Memory B cell (primary cell): Measurements from ENCODE around the gene IFNA13.

Source experiments
- ATAC-seq: fragments of 150-1000 bp; cut with Tn5 transposase; 2 replicates; pipeline ENCODE4 v1.10.0; 2021; ENCODE audit warnings: low read depth, mild to moderate bottlenecking, moderate library complexity
- DNase-seq, 2 donors: peaks; one replicate each; pipeline ENCODE4 v3.0.0; 2022; ENCODE audit warnings: low spot score in 2 of 2
- H3K27ac Mint-ChIP-seq: one replicate; pipeline ENCODE4 v1.8.0; 2022; ENCODE audit warnings: mild to moderate bottlenecking, moderate library complexity, mixed read lengths
- H3K27me3 Mint-ChIP-seq: one replicate; pipeline ENCODE4 v1.8.0; 2022; ENCODE audit warnings: mixed read lengths
- H3K36me3 Mint-ChIP-seq: one replicate; pipeline ENCODE4 v1.8.0; 2022; ENCODE audit warnings: mild to moderate bottlenecking, mixed read lengths
- H3K4me1 Mint-ChIP-seq: one replicate; pipeline ENCODE4 v1.8.0; 2022; ENCODE audit warnings: mixed read lengths
- H3K4me3 Mint-ChIP-seq: one replicate; pipeline ENCODE4 v1.8.0; 2022; ENCODE audit warnings: mild to moderate bottlenecking, moderate library complexity, mixed read lengths
- H3K9me3 Mint-ChIP-seq: one replicate; pipeline ENCODE4 v1.8.0; 2022; ENCODE audit warnings: mixed read lengths

IFNA13 gene

DNA sequence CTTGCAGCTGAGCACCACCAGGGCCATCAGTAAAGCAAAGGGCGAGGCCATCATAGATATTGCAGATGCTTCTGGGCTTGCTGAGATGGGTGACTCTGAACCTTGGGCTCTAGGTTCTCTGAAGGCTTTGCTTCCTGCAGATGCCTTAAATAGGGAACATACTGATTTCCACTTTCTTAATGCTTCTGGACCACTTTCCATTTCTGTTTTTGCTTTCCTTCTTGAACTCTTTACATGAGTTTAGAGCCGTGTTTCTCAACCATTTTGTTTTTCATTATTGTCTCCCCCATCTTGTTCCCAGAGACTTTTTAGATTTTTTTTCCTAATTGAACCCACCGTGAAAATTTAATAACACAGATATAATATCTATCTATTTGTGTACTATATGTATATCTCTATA, at the start of gene IFNA13:
Gene IFNA13 (minus strand): TSS at position 101 of the 400 bp plus-strand sequence. CDS start 47 bp downstream, at position 54.
- no peak for ATAC-seq
- no peaks in the 10 kb centered on the region for H3K36me3 Mint-ChIP-seq
- no peak within 1 kb of the TSS for H3K4me3 Mint-ChIP-seq
- H3K9me3 Mint-ChIP-seq = no peaks in the 10 kb centered on the region
- H3K4me1 Mint-ChIP-seq = peaks cover 8% of the 10 kb centered on the region
- peaks cover 12% of the 10 kb centered on the region for H3K27me3 Mint-ChIP-seq
- H3K27ac Mint-ChIP-seq = no peak within 1 kb of the TSS
- no peak for DNase-seq

DNA sequence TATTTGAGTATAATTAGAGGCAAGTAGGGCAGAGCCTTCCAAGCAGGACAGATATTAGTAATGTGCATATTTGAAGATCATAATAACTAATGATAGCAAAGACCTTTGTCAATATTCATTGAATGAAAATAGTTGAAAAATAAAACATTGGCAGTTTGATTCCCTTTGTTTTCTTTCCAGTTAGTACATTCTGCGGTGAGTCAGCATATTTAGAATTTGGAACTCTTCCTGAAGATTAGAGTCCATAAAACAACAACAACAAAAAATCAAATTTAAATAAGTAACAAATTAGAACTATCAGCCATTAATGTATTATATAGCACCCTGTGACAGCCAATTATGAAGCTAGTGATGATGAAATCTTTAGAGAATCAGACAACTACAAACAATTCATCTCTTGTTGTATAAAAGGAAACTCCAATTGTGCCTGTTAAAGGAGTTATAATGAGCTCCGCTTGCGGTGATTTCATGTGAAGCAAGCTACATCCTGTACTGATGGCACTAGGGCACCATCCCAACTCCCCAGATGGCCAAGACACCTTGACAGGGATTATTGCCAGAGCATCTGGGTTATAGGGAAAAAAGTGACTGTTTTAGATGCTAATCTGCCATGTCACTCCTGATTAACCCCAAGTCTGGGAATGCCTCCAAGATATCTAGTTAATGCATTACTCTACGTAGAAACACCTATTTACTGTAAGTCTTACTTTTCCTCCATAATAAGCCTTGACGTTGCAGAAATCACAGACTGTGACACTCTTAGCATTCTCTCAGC, 47.8 kb upstream of the IFNA13 start:
- no peak for DNase-seq
- Mint-ChIP-seq H3K27ac (no peak overlapping the region), H3K4me1 (peaks cover 20% of the 10 kb centered on the region), H3K9me3 (no peaks in the 10 kb centered on the region), H3K4me3 (no peak overlapping the region), H3K36me3 (no peaks in the 10 kb centered on the region), H3K27me3 (peaks cover 18% of the 10 kb centered on the region)
- no peak for ATAC-seq

DNA sequence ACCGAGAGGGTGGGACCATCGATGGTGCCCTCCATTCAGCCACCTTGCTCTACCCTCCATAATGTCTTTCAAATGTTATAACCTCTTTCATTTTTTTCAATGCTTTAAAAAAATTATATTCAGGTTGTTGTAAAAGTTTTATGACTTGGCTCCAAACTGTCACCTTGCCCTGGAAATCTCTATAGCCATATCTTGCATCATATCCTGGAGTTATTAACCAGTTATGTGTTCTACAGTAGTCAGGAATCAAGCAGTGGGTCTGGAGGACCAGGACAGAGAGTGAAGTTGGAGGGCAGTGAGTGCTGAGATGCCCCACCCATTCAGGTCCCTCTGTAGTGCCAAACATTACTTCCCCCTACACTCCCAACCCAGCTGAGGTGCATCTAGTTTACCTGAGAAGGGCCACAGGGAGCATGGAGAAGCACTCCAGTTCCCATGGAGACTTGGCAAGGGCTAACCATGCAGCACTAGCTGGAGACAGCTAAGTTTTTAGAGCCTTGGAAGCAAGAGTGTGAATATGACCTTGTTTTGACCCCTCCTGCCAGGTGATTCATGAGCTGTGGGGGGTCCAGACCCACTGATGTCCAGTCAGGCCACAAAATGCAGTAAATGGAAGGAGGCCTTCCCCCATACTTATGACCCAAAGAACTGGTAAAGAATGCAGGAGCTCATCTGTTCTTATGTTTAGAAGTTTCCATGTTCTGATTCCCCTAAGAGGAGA, 46.5 kb upstream of the IFNA13 start:
- Mint-ChIP-seq H3K9me3 (no peaks in the 10 kb centered on the region), H3K4me3 (no peak overlapping the region), H3K4me1 (peaks cover 20% of the 10 kb centered on the region), H3K27ac (no peak overlapping the region), H3K36me3 (no peaks in the 10 kb centered on the region), H3K27me3 (peaks cover 23% of the 10 kb centered on the region)
- DNase-seq = no peak
- ATAC-seq = no peak

DNA sequence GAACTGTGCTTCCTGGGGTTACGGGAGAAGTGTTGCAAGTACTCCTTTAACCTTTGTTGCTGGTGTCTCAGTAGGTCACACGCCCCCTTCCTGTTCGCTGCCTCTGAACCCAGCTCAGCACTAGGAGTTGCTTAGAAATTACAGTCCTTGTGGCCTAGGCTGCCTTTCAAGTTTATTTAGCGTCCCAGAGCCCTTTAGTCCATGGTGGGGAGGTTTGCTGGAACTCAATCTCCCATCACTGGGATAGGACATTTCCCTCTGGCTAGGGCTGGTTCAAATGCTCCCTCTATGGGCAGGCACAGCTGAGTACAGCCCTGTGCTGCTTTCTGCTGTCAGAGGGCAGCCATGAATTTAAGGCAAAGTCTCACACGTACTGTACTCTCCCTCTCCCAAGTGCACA, 45.8 kb upstream of the IFNA13 start:
- Mint-ChIP-seq H3K27ac (no peak overlapping the region), H3K27me3 (peaks cover 24% of the 10 kb centered on the region), H3K4me1 (peaks cover 20% of the 10 kb centered on the region), H3K9me3 (no peaks in the 10 kb centered on the region), H3K36me3 (no peaks in the 10 kb centered on the region), H3K4me3 (no peak overlapping the region)
- DNase-seq (no peak), ATAC-seq (no peak)

DNA sequence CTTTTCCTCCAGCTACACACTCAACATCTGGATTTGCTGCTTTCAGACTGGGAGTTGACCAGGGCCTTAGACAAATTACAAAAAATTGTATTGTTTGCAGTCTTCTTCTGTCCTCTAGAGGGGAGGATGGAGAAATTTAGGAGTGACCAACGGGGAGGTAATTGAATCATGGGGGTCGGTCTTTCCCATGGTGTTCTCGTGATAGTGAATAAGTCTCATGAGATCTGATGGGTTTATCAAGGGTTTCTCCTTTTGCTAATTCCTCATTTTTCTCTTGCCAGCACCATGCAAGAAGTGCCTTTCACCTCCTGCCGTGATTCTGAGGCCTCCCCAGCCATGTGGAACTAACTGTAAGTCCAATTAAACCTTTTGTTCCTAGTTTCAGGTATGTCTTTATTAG, 45.3 kb upstream of the IFNA13 start:
- peaks cover 20% of the 10 kb centered on the region for H3K4me1 Mint-ChIP-seq
- no peaks in the 10 kb centered on the region for H3K9me3 Mint-ChIP-seq
- H3K27me3 Mint-ChIP-seq = peaks cover 24% of the 10 kb centered on the region
- no peaks in the 10 kb centered on the region for H3K36me3 Mint-ChIP-seq
- DNase-seq (no peak), ATAC-seq (no peak)
- no peak overlapping the region for H3K4me3 Mint-ChIP-seq
- no peak overlapping the region for H3K27ac Mint-ChIP-seq

DNA sequence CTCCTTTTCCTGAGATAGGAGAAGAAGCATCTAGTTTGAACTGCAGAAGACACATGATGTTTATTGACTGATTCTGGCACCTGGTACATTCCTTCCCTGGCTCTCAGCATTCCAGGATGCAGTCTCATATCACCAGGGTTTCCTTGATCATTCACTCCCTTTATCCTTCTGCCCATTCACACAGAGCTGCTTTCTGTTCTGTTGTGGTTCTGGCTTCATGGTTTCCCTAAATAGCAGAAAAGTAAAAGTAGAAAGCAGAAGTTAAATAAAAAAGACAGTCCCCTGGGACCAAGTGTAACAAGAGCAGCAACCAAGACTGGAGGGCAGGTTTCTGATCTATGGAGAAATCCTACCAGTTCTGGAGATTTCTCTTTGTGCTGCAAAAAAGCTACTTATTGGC, 44.2 kb upstream of the IFNA13 start:
- Mint-ChIP-seq H3K4me3 (peak overlapping the region; percentile 16), H3K36me3 (no peaks in the 10 kb centered on the region), H3K27ac (no peak overlapping the region), H3K4me1 (peaks cover 20% of the 10 kb centered on the region), H3K27me3 (peaks cover 22% of the 10 kb centered on the region), H3K9me3 (no peaks in the 10 kb centered on the region)
- ATAC-seq = peak; percentile 98
- peak in 1 of 2 donors; percentile 56 for DNase-seq

DNA sequence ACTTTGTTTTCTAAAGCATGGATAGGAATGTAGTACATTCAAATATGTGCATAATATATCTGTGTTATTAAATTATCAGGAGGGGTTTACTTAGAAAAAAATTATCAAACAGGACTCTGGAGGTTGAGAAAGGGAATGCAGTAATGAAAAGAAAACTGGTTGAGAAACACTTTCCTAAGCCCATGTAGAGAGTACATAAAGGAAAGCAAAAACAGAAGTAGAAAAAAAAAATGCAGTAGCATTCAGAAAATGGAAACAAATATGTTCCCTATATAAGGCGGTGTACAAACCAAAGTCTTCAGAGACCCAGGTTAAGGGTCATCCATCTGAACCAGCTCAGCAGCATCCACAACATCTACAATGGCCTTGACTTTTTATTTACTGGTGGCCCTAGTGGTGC, 41.0 kb upstream of the IFNA13 start, which contains the start of gene IFNA8:
Gene IFNA8 (plus strand): TSS at position 301 of the 400 bp plus-strand sequence. CDS start 60 bp downstream, at position 361.
- ATAC-seq (no peak), DNase-seq (no peak)
- no peaks in the 10 kb centered on the region for H3K36me3 Mint-ChIP-seq
- no peak within 1 kb of the TSS for H3K27ac Mint-ChIP-seq
- H3K4me3 Mint-ChIP-seq = no peak within 1 kb of the TSS
- H3K4me1 Mint-ChIP-seq = peaks cover 20% of the 10 kb centered on the region
- H3K9me3 Mint-ChIP-seq = no peaks in the 10 kb centered on the region
- H3K27me3 Mint-ChIP-seq = peaks cover 18% of the 10 kb centered on the region

DNA sequence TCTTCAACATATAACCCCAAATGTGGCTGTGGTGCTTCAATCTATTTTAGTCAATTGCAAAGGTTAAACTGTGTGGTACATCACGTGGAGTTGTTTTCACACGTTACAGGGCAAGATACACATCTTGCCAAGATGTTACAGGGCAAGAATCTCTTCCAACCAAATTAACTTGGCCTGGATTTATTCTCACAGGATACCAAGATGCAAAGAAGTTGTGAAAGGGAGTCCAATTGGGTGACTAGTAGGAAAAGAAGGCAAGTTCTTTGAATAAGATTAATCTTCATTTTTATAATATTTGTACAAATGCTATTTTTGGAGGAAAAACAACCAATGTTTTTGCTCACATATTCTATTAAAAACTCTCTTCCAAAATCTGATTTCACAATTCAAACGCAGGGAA, 36.3 kb upstream of the IFNA13 start:
- Mint-ChIP-seq H3K4me3 (no peak overlapping the region), H3K27me3 (peaks cover 15% of the 10 kb centered on the region), H3K4me1 (peaks cover 3% of the 10 kb centered on the region), H3K27ac (no peak overlapping the region), H3K36me3 (no peaks in the 10 kb centered on the region), H3K9me3 (peaks cover 2% of the 10 kb centered on the region)
- ATAC-seq = no peak
- no peak for DNase-seq

DNA sequence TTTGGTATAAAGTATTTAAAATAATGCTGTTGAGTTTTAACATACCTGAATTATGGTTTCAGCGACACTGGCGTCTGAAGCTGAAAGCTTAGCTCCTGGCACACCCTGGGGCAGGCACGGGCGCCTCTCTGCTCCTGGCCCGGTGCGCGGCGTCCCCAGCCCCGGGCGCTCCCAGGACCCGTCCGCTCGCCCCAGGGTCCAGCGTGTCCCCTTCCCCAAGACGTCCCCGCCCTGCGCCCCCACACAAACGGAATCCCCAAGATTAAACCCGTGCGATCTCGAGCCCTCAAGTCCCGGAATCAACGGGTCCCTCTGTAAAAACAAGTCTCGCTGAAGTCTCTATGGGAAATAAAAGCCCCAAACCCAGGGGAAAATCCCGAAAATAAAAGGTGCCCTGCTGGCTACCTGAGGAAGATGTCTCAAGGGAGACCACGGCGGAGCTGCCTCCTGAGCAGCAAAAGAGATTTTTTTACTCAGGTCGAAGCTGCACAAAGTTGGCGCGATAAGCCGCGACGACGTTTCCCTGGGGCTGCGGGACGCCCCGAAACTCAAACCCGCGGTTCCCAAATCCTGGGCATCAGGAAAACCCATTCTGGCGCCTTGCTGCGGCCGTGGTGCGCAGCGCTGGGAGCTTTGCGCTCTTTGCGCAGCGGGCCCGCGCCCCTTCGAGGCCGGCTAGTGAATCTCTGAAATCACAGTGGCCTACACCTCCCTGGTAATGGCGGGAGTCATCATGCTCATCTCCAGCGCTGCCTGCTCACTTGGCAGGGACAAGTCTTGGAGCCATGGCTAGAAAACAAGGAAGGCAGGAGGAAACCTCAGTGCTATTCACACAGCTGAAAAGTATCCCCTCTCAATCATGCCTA, 34.8 kb upstream of the IFNA13 start:
- peaks cover 2% of the 10 kb centered on the region for H3K9me3 Mint-ChIP-seq
- H3K27ac Mint-ChIP-seq = no peak overlapping the region
- H3K4me3 Mint-ChIP-seq = peak overlapping the region; percentile 39
- H3K27me3 Mint-ChIP-seq = peaks cover 16% of the 10 kb centered on the region
- peaks cover 3% of the 10 kb centered on the region for H3K4me1 Mint-ChIP-seq
- no peaks in the 10 kb centered on the region for H3K36me3 Mint-ChIP-seq
- no peak for DNase-seq
- ATAC-seq = peak; percentile 35

DNA sequence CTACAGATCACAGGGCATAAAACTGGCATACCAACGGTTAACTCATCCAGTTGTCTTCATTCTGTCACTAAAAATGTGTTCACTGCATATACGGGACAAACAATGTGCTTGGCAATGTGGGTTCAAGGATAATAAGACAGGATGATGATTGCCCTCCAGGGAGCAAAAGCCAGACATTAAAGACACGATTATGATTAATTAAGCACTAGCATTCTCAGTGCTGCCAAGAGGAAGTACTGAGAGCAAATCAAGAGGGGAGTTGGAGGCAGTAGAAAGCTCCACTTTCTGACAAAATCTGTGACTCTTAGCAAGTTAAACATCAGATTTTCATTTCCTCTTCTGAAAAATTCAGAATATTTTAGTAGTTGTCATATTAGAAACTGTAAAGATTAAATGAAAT, 32.1 kb upstream of the IFNA13 start:
- Mint-ChIP-seq H3K9me3 (peaks cover 2% of the 10 kb centered on the region), H3K27ac (no peak overlapping the region), H3K4me3 (no peak overlapping the region), H3K4me1 (peaks cover 9% of the 10 kb centered on the region), H3K36me3 (no peaks in the 10 kb centered on the region), H3K27me3 (peaks cover 23% of the 10 kb centered on the region)
- ATAC-seq (peak; percentile 33), DNase-seq (no peak)

DNA sequence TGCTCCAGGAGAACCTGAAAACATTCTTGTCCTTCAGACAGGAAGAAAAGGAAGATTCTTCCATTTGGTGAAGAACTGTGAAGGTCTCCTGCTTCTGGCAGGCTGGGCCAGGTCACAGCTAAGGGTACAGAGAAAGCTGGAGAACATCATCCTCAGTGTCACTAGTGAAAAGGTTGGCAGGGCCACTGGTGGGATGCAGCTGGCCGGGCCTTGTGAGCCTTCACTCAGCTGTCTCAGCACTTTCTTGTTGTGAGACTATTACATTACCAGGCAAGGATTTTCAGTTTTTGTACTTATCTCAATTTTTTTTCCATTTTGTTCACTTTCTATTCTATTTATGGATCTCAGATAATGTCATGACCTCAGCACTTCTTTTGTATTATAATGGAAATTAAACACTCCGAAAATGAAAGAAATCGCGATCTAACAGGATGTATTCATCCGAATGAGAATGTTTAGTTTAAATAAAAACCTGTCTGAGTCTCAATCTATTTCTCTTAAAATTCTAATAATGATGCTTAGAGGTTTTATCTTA, 31.2 kb upstream of the IFNA13 start:
- Mint-ChIP-seq H3K27ac (no peak overlapping the region), H3K4me3 (no peak overlapping the region), H3K36me3 (no peaks in the 10 kb centered on the region), H3K9me3 (peaks cover 2% of the 10 kb centered on the region), H3K27me3 (peaks cover 21% of the 10 kb centered on the region), H3K4me1 (peaks cover 9% of the 10 kb centered on the region)
- no peak for DNase-seq
- no peak for ATAC-seq

DNA sequence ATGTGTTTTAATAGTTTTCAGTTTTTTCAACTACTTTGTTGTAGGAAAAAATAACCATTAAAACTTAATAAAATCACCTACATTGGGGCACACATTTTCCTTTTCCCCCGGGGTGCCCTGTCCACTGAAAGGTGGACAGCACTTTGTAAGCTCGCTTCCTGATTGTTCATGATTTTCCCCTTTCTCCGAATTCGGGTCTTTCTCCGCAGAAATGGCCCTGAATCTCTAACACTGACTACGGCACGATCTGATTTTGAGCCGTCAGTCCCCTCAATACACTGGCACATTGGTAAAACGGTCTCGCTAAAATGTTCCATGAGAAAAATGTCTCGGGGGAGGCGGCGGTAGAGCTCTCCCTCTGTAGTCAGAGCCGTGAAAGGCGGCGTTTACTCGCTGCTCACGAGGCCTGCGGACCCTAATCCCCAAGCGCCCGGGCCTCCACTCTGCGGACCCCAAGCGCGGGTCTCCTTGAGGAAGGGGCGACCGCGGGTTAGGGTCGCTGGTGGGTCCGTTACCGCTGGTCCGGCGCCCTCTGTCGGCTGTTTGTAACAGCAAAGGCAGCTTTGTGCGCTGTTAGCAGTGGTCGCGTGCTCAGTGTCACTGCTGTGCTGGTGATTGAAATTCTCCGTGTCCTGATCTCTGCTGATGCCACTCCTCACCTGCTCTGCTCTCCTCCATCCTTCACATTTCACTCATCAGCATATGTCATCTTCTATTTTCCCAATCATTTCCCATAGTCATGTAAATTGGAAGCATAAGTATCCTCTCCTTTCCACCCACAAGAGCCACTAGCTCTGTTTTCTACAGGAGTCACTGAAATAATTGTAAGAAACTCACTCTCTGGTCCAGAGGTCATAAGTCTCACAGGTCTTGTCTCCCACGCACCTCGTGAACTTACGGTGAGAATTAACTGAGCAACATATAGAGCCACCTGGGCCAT, 28.2 kb upstream of the IFNA13 start:
- Mint-ChIP-seq H3K4me3 (peak overlapping the region; percentile 72), H3K27me3 (peaks cover 30% of the 10 kb centered on the region), H3K36me3 (no peaks in the 10 kb centered on the region), H3K9me3 (peaks cover 2% of the 10 kb centered on the region), H3K27ac (no peak overlapping the region), H3K4me1 (peaks cover 14% of the 10 kb centered on the region)
- DNase-seq (peak; percentile 38 to 60), ATAC-seq (peak; percentile 62)

DNA sequence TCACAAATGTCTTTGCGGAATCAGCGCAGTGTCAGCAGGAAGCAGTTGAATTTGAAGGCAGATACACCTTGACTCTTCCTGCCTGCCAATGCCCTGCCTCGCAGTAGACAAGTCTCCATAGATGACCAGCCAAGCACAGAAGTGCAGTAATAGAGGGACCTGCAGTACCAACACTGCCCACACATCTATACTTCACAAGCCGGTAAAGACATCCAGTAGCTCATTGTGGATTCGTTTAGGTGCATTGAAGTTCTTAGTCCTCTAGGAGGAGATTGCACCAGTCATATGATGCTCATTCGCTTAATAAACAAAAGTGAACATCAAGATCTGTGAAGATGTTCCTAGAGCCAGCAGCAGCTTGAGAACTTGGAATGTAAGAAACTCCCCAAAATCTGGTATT, 24.4 kb upstream of the IFNA13 start:
- Mint-ChIP-seq H3K27ac (no peak overlapping the region), H3K9me3 (no peaks in the 10 kb centered on the region), H3K36me3 (no peaks in the 10 kb centered on the region), H3K4me3 (no peak overlapping the region), H3K27me3 (peaks cover 31% of the 10 kb centered on the region), H3K4me1 (peaks cover 12% of the 10 kb centered on the region)
- DNase-seq (peak in 1 of 2 donors; percentile 26), ATAC-seq (peak; percentile 92)
